ENCODE measurements around the gene RPL26. TPM values are rescaled to one million over a fixed set of nuclear protein-coding genes. Genes with fewer than 3 reads are reported as not detected.

RPL26 gene
- total RNA-seq, 1 donor from 2014 or later: 1,699 TPM

- TF ChIP-seq, protein P1, sequence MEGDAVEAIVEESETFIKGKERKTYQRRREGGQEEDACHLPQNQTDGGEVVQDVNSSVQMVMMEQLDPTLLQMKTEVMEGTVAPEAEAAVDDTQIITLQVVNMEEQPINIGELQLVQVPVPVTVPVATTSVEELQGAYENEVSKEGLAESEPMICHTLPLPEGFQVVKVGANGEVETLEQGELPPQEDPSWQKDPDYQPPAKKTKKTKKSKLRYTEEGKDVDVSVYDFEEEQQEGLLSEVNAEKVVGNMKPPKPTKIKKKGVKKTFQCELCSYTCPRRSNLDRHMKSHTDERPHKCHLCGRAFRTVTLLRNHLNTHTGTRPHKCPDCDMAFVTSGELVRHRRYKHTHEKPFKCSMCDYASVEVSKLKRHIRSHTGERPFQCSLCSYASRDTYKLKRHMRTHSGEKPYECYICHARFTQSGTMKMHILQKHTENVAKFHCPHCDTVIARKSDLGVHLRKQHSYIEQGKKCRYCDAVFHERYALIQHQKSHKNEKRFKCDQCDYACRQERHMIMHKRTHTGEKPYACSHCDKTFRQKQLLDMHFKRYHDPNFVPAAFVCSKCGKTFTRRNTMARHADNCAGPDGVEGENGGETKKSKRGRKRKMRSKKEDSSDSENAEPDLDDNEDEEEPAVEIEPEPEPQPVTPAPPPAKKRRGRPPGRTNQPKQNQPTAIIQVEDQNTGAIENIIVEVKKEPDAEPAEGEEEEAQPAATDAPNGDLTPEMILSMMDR (IDR thresholded peaks at IDR 0.05; ENCODE audit: unreplicated experiment): no peak
- no peak overlapping the region for H3K4me3 Mint-ChIP-seq (ENCODE audit: low read depth)
- no peaks in the 10 kb centered on the region for H3K36me3 Mint-ChIP-seq (ENCODE audit: insufficient read depth)
- H3K27me3 Mint-ChIP-seq: peaks cover 23% of the 10 kb centered on the region
- no peak for DNase-seq (ENCODE audit: low spot score, unreplicated experiment)
- H3K4me1 Mint-ChIP-seq (ENCODE audit: low read depth): no peaks in the 10 kb centered on the region
- H3K9me3 Mint-ChIP-seq (ENCODE audit: low read depth): no peaks in the 10 kb centered on the region
- no peak overlapping the region for H3K27ac Mint-ChIP-seq
Observed at GRCh38 chr17:8420041-8420934, 37.3 kb upstream of the RPL26 start.

- TF ChIP-seq, protein P1 (IDR thresholded peaks at IDR 0.05; ENCODE audit: unreplicated experiment): no peak
- Mint-ChIP-seq H3K4me3 (ENCODE audit: low read depth) (no peak overlapping the region), H3K4me1 (ENCODE audit: low read depth) (no peaks in the 10 kb centered on the region), H3K27ac (no peak overlapping the region), H3K27me3 (peaks cover 23% of the 10 kb centered on the region), H3K36me3 (ENCODE audit: insufficient read depth) (no peaks in the 10 kb centered on the region), H3K9me3 (ENCODE audit: low read depth) (no peaks in the 10 kb centered on the region)
- DNase-seq (ENCODE audit: low spot score, unreplicated experiment): no peak
Observed at GRCh38 chr17:8419305-8419704, 36.3 kb upstream of the RPL26 start.

DNA sequence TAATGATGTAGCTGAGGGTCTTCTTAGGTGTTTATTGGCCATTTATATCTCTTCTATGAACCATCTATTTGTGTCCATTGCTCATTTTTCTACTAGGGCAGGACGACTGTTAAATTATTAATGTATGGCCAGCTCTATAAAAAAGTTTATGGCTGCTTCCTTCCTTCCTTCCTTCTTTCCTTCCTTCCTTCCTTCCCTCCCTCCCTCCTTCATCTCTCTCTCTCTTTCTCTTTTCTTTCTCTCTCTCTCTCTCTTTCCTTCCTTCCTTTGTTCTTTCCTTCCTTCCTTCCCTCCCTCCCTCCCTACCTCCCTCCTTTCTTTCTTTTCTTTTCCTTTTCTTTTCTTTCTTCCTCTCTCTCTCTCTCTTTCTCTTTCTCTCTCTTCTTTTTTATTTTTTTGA lies 35.5 kb upstream of the RPL26 start:
- Mint-ChIP-seq H3K9me3 (ENCODE audit: low read depth) (no peaks in the 10 kb centered on the region), H3K4me3 (ENCODE audit: low read depth) (no peak overlapping the region), H3K4me1 (ENCODE audit: low read depth) (no peaks in the 10 kb centered on the region), H3K27ac (no peak overlapping the region), H3K36me3 (ENCODE audit: insufficient read depth) (no peaks in the 10 kb centered on the region), H3K27me3 (peaks cover 23% of the 10 kb centered on the region)
- TF ChIP-seq, protein P1 (IDR thresholded peaks at IDR 0.05; ENCODE audit: unreplicated experiment): no peak
- no peak for DNase-seq (ENCODE audit: low spot score, unreplicated experiment)

- peaks cover 23% of the 10 kb centered on the region for H3K27me3 Mint-ChIP-seq
Observed at GRCh38 chr17:8417806-8418205, 34.8 kb upstream of the RPL26 start.

GRCh38 chr17:8413938-8414337 lies 30.9 kb upstream of the RPL26 start:
- Mint-ChIP-seq H3K36me3 (ENCODE audit: insufficient read depth) (no peaks in the 10 kb centered on the region), H3K27me3 (peaks cover 31% of the 10 kb centered on the region), H3K4me3 (ENCODE audit: low read depth) (no peak overlapping the region), H3K27ac (no peak overlapping the region), H3K9me3 (ENCODE audit: low read depth) (no peaks in the 10 kb centered on the region), H3K4me1 (ENCODE audit: low read depth) (no peaks in the 10 kb centered on the region)
- TF ChIP-seq, protein P1 (IDR thresholded peaks at IDR 0.05; ENCODE audit: unreplicated experiment): no peak
- no peak for DNase-seq (ENCODE audit: low spot score, unreplicated experiment)

More at GRCh38 chr17:8417806-8418205, 34.8 kb upstream of the RPL26 start:
- Mint-ChIP-seq H3K9me3 (ENCODE audit: low read depth) (no peaks in the 10 kb centered on the region), H3K4me1 (ENCODE audit: low read depth) (no peaks in the 10 kb centered on the region), H3K27ac (no peak overlapping the region), H3K4me3 (ENCODE audit: low read depth) (no peak overlapping the region), H3K36me3 (ENCODE audit: insufficient read depth) (no peaks in the 10 kb centered on the region)
- TF ChIP-seq, protein P1 (IDR thresholded peaks at IDR 0.05; ENCODE audit: unreplicated experiment): no peak
- DNase-seq (ENCODE audit: low spot score, unreplicated experiment): no peak

All from progenitor cell of endocrine pancreas (in vitro differentiated cells).